ENCODE measurements around the gene MED29.

The MED29 gene, protein sequence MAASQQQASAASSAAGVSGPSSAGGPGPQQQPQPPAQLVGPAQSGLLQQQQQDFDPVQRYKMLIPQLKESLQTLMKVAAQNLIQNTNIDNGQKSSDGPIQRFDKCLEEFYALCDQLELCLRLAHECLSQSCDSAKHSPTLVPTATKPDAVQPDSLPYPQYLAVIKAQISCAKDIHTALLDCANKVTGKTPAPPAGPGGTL

DNA sequence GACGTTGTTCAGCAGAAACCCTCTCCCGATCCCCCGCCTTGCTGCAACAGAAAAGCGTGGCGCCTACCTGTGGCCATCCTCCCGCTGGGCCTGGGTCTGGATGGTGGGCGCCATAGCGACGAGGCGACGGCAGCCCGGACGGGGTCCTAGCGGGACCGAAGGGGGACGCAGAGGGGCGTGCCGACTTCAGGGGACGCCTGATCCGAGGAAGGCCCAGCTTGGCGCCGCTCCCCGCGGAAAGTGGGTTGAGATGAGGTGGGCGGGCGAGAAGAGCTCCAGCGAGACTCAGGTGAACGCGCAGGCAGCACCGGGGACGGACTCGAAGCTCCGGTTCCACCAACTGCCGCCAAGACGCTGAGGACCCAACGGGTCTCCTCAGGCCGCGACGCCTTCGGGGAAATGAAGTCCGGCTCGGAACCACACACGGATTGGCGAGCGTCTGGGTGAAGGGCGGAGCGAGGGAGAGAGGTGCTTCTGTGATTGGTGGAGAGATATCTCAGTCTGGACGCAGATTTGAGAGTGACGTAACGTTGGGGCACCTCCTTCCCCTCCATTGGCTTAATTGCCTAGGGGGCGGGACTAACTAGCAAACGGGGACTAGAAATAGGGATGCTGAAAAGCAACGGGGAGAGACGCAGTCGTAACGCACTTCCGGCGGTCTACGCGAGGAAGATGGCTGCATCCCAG lies at the start of gene MED29, which contains the start of gene PAF1:
TSS of gene MED29 (plus strand) at position 628 of the 687 bp plus-strand sequence. CDS start at position 673, 45 bp downstream.
TSS of gene PAF1 (minus strand) at position 356 of the 687 bp plus-strand sequence. CDS start at position 114, 242 bp downstream.
- peak; percentile 88 to 90 for DNase-seq (ENCODE audit: low read depth in 2 of 2)

DNA sequence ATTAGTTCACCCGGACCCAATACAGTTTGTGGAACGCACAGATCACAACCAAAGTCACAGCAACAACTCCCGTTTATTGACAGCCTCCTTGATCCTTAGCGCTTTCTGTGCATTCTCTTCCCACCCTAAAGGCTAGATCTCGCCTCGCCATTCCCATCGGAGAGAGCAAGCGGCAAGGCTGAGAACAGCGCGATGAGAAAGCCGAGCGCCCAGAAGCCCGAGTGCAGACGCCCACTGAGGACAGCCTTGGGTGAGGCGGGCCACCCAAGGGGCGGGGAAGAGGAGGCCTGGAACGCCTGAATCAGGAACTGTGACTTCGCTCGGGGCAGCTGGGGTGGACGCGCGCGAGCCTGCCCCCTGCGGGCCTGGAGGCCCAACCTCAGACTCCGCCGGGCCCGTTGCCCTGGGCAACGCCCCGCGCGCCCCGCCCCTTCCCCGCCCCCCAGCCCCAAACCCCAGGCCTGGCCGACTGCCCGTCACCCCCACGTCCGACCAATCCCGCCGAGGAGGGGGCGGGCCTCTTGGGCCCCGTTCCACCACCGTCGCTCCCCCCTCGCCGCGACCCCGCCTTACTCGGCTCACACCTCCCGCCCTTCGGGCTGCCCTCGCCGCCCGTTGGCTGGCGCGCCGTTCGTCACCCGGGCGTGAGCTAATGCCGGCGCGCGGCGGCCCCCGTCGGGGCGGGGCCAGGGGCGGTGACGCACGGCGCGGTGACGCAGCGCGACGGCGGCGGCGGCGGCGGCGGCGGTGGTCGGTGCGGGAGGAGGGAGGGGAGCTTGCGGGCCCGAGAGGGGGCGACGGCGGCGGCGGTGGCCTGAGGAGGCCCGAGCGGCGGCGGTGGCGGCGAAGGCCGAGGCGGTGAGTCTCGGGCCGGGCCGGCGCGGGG lies 49.2 kb upstream of the MED29 start, which contains the start of gene SAMD4B:
TSS of gene SAMD4B (plus strand) at position 703 of the 886 bp plus-strand sequence. CDS start 14,473 bp downstream, outside the sequence.
- peak; percentile 98 to 99 for DNase-seq (ENCODE audit: low read depth in 2 of 2)

DNA sequence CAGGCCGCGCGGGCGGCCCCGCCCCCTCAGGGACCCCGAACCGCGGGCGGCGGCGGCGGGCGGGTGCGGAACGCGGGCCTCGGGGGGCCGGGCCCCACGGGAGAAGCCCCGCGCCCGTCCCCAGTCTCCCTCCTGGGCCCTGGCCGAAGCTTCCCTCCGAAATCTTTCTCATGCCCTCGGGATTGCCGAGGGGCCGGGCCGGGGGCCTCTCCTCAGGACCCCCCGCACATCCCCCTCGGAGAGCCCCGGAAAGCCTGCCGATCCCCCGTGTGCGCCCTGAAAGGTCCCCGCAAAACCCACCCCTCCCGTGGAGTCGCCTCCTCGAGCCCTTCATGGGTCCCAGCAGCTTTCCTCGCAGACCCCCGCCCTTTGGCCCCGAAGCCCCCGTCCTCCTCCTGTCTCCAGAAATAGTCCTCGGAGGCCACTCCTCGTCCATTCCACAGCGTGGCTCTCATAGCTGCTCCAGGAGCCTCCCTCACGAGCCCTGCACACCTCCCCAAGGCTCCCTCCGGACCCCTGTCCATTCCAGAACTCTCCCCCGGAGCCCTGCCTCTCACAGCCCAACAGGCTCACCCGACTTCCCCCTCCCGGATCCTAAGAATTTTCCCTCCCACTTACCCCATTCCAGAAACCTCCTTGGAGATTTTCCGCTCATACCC lies 48.4 kb upstream of the MED29 start:
- DNase-seq (ENCODE audit: low read depth in 2 of 2), result no peak

DNA sequence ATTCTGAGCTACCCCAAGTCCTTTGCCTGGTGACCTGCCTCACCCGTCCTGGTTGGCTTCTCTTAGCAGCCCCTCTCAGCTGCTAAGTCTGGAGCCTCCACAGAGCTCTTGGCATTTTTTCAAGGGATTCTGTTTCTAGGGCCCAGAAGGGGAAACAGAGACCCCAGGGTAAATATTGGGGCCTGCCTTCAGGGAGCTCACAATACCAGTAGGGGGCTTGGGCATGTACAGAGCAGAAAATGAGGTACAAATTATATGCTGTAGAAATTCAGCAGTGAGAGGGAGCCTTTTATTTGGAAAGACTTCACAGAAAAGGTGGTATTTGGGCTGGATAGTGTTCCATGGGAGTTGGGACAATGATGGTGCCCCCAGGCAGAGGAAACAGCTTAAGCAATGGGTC lies 45.2 kb upstream of the MED29 start:
- no peak for DNase-seq (ENCODE audit: low read depth in 2 of 2)

DNA sequence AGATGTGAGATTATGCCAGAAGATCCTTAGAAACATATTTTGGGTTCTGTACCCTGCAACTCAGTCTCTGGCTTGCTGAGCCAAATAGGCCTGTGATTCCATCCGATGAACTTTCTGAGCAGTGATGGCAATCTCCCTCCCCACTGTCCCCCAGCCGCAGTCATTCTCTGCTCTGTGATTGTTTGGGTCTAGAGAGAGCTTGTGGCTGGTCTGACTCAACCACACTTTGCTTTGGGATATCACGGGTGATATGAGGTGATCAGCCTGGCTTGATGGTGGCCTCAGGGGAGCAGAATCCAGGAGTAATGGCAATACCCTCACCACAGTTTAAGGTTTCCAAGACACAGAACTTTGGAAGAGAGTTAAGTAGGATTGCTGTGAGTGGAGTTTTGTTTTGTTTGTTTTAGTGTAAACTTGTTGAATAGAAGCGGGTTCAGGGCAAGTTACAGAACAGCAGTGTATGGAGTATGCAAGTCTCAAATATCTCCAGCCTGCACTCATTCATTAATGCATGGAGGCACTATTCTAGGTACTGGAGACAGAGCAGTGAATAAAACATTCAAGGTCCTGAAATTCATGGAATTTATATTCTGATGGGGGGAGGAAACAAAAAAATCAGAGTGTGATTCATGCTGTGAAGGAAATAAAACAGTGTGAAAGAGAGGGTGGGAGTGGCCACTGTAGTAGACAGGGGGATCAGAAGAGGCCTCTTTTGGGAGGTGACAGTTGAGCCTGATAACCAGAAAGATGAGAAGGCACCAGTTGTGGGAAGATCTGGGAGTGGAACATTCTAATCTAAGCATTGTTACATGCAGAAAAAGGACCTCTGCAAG lies 43.6 kb upstream of the MED29 start:
- no peak for DNase-seq (ENCODE audit: low read depth in 2 of 2)

DNA sequence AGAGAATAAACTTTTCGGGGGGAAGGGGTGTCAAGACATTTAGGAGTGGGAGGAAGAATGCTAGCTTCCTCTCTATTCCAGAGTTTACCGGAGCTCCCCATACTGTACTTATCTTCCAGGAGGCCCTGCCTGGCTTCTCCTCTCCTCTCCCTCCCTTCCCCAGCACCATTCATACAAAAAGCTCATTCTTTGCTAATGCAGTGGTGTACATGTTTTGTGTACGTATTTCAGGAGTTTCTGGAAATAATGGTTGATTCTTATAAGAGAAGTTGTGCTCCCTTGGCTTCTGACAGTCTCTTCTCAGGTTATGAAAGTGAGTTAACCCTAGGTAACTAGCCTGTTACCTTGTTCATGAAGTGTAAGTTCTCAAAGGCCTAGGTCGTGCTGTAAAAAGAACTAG lies 41.9 kb upstream of the MED29 start:
- DNase-seq (ENCODE audit: low read depth in 2 of 2), result no peak

DNA sequence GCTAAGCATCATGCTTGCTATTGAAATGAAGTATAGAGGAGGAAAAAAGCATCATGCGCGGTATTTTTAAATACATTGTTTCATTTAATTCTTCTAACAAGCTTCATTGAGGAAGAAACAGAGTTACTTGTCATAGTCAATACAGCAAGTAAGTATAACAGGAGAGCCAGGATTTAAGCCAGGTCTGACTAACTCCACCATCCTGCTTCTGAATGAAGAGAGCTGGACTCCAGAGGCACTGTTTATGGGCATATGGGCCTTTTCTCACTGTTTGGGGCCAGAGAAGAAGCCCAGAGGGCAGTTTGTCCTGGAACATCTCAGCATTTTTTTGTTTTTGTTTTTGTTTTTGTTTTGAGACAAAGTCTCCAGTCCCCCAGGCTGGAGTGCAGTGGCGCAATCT lies 41.0 kb upstream of the MED29 start:
- no peak for DNase-seq (ENCODE audit: low read depth in 2 of 2)

DNA sequence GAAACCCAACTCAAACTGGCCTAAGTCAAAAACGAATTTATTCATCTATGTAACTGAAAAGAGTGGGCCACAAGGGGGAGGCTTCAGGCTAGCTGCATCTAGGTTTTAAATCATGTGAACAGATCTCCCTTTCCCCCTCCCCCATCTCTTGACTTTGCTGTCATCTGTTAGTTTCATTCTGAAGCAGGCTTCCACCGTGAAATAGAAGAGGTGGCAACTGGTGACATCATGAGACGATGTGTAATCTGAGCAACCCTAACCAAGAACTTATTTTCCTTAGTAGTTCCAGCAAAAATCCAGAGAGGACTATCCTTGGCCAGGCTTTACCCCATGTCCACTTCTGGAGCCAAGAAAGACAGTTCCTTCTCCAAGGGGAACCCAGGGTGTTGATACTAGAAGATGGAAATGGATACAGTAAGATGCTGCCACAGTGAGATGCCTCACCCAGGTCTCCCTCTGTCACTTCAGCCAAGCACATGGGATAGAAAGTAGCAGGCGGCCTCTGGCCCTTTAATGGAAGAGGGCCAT lies 39.6 kb upstream of the MED29 start:
- peak in 1 of 2 donors; percentile 25 for DNase-seq (ENCODE audit: low read depth in 2 of 2)

DNA sequence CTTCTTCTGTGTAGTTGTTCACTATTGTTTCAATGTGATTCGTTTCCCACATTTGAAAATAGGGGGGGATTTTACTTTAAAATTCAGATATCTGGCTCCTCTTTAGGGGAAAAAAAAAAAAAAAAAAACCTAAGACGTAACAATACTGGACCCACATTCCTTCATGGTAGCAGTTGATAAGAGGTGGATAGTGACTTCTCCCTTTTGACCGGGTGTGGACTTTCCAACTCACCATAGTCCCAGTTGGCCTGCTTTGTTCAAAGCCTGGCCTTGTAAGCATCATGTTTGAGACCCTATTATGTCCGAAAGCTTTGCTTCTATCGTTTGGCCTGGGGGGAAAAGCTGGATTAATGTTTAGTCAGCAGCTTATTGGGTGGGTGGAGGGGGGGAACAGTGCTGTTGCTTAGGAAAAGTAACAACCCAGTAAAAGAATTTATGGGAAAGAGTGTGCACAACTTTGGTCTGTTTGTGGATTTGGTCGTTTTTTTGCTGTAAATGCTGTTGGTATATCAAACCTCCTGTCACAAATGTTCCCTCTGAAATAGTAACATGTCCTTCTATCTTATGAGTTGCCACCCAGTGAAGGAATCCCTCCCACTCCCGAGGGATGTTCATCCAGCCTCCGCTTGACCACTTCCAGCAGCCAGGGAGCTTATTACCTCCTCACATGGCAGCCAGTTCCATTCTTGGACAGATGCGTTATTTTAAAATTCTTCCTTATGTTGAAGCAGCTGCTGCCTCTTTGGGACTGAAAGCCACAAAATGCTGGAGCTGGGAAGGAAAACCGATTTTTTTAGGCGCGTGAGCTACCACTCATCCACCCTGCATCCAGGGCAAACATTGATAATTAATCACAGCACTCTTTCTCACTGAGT lies 38.6 kb upstream of the MED29 start:
- no peak for DNase-seq (ENCODE audit: low read depth in 2 of 2)

DNA sequence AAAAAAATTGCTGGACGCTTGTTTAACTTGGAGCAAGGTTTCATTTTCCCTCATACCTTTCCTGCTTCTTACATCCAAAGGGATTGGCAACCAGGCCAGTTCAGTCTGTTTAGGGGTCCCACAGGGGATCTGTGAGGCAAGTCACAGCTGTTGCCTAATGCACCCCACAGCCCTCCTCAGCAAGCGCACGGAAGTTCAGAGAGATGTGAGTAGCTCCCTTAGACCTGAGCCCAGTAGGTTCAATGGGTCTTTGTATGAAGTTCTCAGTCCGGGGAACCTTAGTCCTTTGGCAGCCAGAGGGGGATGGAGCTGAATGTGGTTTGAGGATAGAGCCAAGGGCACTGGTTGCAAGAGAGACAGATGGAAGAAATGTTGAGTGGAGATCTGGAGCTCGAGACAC lies 35.9 kb upstream of the MED29 start:
- no peak for DNase-seq (ENCODE audit: low read depth in 2 of 2)

DNA sequence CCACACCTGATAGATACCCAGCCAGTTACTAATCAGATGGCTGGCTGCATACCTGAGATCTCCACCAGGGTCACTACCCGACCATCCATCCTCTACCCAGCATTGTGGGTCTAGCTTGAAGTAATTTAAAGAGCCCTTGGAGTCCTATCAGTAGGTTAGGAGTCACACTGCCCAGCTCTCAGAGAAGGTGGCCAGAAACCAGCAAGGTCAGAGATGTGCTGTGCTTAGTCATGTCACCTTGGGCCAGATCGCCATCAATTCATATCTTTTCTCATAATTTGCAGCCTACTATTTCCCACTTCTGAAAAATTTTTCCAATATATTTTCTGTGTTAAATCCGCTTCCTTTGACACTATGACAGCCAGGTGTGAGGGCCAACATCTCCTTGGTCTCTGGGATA lies 35.1 kb upstream of the MED29 start:
- no peak for DNase-seq (ENCODE audit: low read depth in 2 of 2)

DNA sequence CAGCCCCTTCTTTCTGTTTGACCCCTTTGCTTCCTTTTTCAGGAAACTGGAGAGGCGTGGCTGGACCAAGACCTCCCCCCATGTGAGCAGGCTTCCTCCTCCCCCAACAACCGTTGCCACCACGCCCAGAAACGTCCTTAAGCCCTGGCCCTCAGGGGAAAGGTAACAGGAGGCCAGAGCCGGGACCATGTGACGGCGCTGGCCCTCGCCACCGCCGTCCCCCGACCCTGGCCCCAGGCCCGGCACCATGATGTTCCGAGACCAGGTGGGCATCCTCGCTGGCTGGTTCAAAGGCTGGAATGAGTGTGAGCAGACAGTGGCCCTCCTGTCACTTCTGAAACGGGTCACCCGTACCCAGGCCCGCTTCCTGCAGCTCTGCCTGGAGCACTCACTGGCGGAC lies 34.5 kb upstream of the MED29 start:
- no peak for DNase-seq (ENCODE audit: low read depth in 2 of 2)

DNA sequence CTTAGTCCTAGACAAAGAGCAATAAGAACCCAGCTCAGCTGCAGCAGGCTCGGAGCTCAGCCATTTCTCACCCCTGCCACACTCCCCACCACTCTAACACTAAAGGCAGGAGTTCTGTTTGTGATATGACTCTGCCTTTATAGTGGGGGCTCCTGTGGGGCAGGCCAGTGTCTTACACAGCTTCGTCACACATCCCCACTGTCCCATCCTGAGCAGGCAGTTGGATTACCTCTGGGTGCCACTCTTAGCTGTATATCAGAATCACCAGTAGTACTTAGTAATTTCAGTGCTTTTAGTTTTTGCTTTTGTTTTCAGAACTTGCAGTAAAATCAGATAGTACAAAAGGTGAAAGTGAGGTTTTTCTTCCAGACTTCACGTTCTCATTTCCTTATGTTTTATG lies 32.2 kb upstream of the MED29 start:
- DNase-seq (ENCODE audit: low read depth in 2 of 2), result no peak

DNA sequence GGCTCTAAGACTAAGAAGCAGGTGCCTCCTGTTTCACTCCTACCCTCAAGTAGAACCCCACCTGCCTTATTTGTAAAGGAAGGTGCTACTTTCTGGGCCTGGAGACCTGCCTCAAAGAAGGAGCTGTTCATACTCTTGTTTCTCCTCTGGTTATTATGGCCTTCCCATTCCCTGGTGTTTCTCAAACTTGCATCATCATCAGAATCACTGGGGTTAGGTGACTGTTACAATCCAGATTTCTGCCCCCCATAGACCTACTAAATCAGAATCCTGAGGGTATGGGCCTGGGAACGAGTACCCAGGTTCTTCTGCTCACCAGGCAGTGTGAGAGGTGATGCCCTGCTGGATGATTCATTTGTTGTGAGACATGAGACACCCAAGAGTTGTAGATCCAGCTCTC lies 30.6 kb upstream of the MED29 start:
- no peak for DNase-seq (ENCODE audit: low read depth in 2 of 2)

DNA sequence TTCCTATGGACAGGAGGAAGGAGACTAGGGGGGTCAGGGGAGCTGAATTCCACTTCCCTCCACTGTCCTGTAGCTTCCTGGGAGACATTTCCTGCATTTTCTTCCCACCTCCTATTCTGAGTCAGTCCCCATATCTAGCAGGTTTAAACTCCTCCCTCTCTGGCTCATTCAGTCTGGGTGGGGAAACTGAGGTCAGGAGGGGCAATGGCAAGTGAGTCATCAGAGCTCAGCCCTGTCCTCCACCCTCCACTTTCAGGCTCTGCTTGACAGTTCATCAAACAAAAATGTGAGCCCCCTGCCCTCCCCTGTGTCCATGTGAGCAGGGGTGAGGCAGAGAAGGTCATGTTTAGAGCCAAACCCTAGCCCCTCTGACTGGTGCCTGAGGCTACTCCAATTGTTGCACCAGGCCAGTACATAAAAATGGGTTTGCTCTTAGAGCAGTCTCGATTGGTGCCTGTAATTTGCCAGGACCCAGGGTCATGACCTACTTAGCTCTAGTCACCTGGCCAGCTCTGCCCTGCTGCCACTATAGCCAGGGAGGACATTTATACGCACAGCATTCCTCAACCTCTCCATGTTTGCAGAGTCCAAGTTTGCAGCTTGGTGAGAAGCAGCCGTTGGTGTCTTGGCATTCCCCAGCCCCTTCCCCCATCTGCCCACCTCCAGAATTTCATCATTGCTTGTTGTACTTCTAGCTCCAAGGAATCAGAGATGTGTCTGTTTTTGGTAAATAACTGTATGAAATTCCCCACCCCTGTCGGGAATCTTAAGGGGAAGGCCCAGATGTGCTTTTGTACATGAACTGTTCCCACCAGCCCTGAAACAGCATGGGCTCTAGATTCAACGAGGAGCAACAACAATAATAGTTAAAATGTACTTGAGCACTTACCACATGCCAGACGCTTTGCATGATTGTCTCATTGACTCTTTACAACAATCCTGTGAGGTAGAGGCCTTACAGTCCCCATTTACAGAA lies 28.2 kb upstream of the MED29 start:
- DNase-seq (ENCODE audit: low read depth in 2 of 2), result no peak

DNA sequence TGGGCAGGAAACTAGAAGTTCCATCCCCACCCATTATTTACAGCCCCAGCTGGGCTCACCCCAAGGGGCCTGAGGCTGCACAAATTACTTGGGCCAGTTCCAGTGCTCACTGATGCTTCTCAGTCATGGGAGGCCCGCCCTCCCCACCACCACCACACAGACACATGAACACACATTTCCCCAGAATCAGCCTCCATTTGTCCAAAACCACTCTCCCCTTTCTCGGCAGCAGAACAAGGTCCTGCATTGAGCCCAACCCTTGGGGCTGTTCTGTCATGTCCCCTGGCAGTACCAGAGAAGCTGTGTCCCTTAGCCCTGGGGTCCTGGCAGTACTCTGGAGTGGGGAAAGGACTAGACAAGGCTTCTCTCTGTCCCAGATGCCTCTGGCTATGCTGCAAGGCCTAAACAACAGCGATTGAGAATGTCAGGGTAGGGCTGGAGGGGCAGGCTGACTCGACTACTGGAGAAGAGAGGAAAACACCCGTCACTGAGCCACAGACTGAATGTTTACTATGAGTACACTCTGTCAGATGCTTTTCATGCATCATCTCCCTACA lies 27.2 kb upstream of the MED29 start:
- DNase-seq (ENCODE audit: low read depth in 2 of 2), result no peak

DNA sequence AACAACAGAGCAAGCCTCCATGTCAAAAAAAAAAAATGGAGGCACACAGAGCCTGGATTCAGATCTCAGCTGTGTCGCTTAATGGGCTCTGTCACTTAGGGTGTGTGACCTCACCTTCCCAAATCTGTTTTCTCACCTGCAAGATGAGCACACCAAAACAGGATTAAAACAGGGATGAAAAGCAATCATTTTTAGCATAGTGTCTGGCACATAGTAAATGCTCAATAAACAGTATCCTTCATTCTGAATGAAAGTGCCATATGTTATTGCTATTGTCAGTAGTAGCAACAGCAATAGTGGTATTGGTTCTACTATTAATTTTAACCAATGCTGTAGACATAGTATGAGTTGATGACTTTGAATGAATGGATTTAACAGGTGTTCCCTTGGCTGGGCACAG lies 25.6 kb upstream of the MED29 start:
- no peak for DNase-seq (ENCODE audit: low read depth in 2 of 2)

DNA sequence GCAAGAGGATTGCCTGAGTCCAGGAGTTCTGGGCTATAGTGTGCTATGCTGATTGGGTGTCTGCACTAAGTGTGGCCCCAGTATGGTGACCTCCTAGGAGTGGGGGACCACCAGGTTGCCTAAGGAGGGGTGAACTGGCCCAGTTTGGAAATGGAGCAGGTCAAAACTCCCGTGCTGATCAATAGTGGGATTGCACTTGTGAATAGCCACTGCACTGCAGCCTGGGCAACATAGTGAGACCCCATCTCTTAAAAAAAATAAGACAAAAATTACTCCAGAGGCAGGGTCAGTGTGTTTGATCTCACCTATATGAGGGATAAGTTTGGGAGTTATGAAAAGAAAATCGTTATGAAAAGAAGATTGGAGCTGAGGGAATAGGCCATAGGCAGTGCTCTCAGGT lies 22.0 kb upstream of the MED29 start:
- no peak for DNase-seq (ENCODE audit: low read depth in 2 of 2)
